Activated CD4-positive, CD25-positive, alpha-beta regulatory T cell treated with anti-CD3 and anti-CD28 coated beads, Interleukin-2, amount 50 U/mL, for 24 hours (primary cell): Measurements from ENCODE around the gene FLAD1.
"Not testable (repeated sequence)": the region's sequence is repeated elsewhere in the genome, so short reads cannot be mapped to it uniquely, and the experiment has no call there.

Source experiments
- ATAC-seq, 2 donors: fragments of 150-1000 bp; cut with Tn5 transposase; one replicate each; pipeline ENCODE4 v1.10.0; 2021; ENCODE audit warnings: mild to moderate bottlenecking in 1 of 2, moderate library complexity in 1 of 2

FLAD1 gene

DNA sequence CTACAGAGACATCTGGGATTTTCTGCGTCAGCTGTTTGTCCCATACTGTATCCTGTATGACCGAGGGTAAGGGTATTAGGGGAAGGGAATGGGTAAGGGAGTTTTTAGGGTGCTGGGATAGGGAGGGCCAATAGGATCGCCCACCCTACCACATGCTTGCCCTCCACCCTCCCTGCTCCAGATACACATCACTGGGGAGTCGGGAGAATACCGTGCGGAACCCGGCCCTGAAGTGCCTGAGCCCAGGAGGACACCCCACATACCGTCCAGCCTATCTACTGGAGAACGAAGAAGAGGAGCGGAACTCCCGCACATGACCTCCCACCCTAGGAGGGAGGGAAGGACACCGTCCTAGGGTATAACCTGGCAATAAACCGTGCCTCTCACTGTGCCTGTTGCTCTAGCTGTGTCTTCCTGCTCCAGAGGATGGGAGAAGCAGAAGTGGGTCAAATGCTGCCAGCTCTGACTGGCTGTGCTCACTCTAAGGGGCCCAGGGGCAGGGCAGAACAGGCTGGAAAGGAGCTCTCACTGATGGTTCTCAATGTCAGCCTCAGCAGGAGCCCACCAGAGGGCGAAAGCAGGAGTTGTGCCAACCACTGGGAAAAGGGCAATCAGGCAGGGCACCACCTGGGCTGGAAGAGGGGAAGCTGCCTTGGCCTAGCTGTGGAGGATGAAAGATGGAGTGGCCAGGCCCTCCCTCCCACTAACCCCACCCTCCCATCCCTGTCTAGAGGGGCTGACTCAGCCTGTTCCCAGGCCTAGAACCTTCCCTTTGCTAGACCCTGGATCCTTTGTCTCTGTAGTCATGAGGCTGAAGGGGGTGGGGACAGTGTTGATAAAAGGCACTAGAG lies 9.8 kb downstream of the FLAD1 start:
- ATAC-seq: no peak

DNA sequence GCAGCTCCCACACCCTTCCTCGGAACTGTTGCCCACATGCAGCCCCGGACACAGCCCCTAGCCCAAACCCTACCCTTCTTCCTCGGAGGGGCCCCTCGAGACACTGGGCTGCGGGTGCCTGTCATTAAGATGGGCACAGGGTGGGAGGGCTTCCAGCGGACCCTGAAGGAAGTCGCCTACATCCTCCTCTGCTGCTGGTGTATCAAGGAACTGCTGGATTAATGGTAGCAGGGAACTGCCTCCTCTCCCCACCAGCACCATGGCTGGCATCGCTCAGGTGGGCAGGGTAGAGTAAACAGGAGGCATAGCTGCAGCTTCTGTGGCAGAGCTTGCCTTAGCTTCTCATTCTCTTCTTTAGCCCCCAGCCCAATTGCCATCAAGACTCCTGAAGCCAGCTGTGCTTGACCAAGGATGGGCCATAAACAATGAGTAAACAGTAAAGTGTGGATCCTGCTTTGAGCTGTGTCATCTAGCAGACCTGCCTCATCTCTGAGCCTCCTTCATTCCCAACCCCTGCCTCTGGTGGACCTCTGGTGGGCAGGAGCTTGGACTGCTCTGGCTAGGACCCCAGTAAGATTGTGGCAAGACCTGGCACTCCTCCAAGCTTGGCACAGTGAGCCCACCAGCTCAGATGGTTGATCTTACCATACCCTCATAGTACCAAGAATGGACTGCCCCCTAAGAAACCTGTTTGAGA lies 10.6 kb downstream of the FLAD1 start, which contains the start of gene LENEP:
LENEP (plus strand) TSS at position 15 of the 697 bp plus-strand sequence; CDS start at position 37, 22 bp downstream.
- no peak for ATAC-seq

DNA sequence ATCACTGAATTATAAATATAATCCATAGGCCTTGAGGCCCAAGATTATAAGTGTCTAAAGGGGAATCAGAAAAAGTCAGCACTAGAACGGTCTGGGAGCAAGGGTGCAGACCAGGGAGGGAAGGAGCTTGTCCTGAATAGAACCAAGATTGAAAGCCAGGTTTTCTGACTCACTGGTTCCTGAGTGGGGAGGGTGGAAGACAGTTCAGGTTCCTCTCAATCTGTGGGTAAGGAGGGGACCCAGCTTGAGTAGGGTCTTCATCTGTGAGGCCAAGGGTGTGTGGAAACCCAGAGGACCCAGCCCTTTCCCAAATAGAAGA lies 11.1 kb downstream of the FLAD1 start:
- no peak for ATAC-seq

DNA sequence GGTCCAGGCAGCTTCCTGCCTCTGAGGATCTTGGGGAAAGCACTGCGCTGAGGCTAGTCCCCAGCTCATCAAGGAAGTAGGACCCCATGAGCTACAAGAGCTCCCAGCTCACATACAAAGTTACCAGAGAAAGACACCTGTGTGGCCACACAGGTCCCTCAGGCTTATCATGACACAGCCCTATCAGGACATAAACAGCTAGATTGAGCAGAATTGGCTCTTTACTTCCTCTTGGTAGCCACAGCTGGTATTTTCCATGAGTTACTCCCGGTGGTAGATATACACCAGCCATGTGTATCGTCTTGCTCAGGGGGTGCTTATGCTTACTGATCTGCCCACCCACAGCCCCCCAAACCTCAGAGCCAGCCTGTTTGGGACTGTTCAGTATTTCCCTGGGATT lies 11.4 kb downstream of the FLAD1 start:
- no peak for ATAC-seq

DNA sequence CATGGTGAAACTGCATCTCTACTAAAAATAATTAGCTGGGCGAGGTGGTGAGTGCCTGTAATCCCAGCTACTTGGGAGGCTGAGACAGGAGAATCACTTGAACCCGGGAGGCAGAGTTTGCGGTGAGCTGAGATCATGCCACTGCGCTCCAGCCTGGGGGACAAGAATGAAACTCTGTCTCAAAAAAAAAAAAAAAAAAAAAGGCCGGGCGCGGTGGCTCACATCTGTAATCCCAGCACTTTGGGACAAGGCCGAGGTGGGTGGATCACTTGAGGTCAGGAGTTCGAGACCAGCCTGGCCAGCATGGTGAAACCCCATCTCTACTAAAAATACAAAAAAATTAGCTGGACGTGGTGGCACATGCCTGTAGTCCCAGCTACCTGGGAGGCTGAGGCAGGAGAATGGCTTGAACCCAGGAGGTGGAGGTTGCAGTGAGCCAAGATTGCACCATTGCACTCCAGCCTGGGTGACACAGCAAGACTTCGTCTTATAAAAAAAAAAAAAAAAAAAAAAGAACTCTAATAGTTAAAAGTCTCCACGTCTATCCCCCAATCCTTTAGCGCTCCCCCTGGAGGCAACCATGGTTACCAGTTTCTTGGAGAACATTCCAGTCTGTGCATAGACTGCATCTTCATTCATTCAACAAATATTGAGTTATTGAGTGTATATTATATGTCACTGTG lies 12.3 kb downstream of the FLAD1 start:
- not testable (repeated sequence) for ATAC-seq

DNA sequence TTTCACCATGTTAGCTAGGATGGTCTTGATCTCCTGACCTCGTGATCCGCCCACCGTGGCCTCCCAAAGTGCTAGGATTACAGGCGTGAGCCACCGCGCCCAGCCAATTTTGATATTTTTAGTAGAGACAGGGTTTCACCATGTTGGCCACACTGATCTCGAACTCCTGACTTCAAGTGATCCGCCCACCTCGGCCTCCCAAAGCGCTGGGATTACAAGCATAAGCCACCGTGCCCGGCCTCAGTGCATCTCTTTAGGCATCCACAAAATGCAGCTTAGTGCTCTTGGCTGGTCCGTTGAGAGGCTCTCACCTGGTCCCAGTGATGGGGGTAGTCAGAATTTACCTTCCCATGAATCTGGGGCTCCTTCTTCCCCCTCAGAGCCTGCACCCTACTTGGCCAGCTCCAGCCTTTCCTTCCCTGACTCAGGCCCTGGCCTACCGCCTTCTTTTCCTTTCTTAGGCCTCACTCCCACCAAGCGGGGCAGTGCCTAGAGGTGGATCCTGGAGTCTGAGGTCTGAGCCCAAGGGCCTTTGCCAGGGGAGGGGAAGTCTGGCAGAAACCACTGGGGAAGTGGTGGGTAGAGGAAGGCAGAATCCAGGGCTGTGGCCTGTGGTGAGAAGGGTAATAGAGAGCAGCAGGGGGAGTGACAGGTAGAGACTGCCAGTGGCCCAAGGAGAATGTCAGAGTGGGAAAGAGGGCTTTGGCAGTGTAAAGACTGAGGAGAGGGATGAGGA lies 14.0 kb downstream of the FLAD1 start:
- ATAC-seq: no peak

DNA sequence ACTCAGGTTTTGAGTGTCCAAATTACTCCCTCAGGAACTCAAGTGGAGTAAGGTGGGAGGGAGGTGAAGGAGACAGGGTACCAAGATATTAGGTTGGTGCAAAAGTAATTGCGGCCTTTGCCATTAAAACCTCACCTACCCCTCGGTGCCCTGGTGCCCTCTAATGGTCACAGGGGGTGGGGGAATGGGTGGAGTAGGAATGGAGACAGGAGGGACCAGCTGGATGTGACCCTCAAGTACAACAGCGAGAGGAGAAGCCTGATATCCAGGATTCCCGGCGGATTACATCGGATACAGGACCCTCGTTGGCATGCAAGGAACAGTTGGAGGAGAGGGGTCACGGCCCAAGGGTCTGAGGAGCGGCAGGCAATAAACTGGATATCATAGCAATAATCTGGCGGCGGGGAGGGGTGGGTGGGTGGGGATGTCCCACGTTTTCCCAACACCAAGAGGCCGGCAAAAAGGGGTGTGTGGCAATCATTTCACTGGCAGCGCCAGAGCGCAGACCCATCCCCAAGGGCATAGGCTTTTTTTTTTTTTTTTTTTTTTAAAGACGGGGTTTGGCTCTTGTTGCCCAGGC lies 15.1 kb downstream of the FLAD1 start:
- ATAC-seq: no peak

DNA sequence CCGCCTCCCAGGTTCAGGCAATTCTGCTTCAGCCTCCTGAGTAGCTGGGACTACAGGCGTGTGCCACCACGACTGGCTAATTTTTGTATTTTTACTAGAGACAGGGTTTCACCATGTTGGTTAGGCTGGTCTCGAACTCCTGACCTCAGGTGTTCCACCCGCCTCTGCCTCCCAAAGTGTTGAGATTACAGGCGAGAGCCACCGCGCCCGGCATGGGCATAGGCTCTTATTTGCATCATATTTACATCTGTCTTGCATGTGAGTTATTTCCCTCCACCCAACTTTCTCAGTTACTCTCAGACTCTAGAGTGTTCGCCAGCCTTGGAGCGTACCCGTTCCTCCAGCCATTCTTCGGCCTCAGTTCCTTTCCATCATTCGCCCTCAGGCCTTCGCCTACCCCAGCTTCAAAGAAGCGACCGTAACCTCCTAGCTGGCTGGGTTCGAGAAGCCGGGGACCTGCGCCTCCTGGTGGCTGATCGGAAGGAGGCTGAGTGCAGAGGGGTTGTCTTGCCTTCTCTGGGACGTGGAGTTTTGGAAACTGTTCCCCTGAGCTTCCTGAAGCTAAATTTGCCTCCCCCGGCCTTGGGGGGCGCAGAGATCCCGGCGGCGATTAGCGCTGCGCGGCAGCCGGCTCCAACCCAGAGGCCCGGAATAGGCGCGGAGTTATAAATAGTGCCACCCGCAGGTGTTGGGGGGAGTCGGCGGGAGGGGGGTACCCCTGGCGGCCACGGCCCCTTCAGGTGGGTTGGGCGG lies 15.8 kb downstream of the FLAD1 start:
- ATAC-seq: peak in 1 of 2 donors; percentile 7

DNA sequence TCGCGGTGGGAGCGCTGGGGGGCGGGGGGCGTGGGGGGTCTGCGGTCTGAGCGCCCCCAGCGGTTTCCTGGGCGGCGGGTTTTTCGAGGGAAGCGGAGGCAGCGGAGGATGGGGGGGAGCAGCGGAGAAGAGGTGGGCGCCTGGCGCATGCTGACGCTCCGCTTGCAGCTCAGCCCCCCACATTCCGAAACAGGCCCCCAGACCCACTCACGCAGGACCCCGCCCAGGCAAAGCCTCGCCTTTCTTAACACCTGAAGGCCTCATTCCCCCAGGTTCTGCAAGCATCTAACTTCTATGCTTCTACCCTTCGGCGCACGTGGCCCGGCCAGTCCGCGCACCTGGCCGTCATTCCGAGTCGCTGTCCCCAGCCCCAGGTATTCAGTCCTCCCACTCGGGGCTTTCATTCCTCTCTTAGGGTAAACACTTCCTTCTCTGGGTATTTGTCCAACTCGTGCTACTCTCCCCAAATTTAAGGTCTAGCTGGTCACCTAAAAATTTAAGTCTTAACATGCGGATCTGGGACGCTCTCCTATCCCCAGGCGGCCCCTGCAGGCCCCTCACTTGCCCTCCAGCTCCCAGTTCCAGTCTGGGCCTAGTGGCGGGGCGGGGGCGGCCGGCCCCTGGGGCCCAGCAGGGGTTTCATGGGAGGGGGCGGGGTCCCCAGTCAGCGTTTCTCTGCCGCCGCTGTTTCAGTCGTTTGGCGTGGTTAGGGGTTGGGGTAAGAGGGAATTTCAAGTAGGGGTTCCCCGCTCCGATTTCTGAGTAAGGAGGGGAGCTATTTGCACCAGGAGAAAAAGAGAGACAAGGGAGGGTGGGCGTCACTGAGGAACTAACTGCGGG lies 16.6 kb downstream of the FLAD1 start:
- ATAC-seq: no peak

DNA sequence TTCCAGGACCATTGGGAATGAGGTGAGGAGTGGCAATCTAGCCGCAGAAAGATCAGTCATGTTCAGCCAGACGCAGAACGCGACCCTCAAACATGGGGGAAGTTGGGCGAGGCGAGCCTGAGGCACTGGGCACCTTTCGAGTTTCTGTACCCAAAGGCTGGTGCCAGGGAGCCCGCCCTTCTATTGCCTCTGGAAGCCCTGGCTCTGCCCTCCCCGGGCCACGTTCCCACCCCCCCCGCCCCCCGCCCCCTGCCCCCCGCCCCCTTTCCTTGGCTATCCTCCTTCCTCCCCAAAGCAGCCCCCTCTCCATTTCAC lies 17.2 kb downstream of the FLAD1 start:
- ATAC-seq: no peak

DNA sequence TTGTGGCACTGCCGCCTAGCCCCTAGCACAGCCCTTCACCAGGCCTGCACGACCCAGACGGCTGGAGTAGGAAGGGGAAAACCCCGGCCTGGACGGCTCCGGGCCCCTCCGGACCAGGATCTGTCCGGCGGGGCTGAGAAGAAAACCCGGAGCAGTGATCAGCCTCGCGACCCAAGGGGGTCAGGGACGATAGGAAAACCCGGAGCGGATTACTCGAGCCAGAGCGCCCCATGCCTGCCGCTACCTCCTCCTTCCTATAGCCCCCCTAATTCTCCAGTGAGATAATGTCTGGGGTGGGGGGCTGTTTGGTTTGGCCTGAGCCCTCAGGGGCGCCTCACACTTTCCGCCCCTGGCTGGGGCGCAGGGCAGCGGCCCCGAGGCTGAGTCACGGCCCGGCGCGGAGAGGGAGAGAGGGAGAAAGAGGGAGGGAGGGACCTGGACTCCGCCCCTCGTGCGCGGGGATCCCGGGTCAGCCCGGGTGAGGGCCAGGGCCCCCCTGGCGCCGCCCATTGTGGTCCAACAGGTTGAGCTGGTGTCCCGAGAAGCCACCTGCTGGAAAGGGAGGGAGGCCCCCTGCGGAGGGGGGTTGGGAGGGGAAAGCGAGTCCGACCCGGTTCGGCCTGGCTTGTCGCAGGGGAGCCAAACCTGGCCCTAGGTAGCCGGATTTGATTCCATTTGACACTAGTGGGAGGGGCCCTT lies 17.7 kb downstream of the FLAD1 start:
- peak; percentile 48 to 51 for ATAC-seq

DNA sequence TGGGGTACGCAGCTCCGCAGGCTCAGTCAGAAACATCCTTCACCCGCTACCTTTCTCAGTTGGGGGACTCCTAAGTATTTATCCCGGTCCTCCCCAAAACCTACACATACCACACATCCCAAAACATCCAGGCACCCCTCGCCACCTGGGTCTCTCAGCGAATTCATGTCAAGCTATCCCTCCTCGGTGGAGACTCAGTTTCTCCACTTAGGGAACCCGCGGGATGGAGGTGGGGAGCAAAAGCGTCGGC lies 18.2 kb downstream of the FLAD1 start:
- no peak for ATAC-seq

DNA sequence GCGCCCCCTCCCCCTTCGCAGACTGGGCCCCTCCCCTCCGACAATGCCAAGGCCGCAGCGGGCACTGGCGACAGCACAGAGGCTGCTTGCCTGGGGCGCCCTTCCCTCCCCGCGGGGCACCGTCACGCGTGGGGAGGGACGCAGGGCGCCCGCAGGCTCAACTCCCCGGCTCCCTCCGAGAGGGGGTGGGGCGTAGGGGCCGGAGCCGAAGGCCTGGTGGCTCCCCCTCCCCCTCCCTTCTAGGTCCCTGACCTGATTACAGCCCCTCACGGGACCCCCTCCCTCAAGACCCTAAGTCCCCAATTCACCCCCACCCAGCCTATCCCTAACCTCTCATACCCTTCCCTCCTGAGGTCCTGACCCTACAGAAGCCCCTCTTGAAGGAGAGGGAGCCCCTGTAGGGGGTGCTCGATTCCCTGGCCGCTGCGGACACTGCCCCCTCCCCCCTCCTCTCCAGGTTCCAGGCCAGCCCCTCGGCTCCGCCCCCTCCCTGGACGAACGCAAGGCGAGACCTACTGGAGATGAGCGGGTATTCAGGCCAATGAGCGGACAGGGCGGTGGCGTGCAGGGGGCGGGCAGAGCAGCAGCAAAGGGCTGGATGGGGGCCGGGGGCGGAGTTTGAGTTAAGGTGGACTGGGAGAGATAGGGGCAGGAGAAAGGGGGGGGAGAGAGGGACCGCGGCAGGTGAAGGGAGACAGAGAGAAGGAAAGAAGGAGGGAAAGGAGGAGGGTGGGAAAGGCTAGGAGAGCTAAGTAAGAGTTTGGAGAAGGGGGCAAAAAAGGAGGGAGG lies 18.7 kb downstream of the FLAD1 start:
- ATAC-seq: peak; percentile 78 to 81

DNA sequence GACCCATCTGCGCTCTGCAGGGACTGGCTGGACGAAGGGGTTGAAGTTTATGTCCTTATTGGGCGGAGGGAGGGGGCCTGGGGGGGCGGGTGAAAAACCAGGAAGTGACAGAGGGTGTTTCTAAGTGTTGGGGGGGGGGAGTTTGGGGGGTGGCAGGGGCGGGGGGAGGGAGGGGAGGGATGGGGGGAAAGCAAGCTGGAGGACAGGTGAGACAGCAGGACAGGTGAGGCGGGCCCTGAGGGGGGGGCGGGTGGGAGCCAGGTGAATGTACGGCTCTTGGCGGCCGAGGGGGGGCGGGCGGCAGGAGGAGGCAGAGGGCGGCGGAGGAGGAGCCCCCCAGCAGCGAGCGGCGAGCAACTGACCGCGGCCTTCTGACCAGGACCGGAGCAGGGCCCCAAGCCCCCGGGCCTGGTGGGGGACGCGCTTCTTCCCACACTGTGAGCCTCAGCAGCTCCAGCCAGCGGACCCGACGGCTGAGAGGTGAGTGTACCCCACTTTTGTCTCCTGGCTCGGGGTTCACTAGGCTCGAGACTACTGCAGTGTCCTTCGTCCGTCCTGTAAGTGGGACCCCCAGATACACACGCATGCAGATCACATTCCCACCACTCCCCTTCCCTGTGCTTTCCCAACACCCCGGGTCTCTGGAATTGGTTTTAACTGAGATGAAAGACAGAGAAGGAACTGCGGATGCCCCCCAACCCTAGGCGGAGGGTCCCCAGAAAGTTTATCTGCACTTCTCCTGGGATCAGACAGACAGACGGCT lies 19.5 kb downstream of the FLAD1 start, which contains the start of gene ZBTB7B:
ZBTB7B (plus strand) TSS at position 339 of the 763 bp plus-strand sequence. CDS start 11,859 bp downstream, outside the sequence.
- peak in 1 of 2 donors; percentile 1 for ATAC-seq

DNA sequence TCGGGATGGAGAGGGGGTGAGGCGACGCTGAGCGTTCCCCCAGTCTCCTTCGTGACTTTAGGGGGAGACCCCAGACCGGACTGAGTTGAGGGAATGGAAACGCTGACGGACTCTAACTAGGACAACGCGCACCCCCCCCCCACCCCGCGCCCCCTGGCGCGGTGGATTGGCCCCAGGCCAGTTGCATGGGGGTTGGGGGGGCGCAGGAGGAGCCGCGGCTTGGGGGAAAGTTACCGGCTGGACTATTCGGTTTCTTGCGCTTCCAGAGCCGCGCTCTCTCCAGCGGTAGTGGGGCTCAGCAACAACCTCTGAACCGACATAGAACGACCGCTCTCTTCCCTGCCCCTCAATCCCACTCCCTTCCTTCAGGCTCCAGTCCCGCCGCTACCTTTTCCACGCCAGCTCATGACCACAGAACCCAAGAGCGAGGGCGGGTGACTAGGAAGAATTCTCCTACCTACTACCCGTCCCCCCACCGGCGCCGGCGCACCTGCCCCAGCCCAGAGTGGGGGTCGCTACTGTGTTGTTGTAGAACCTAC lies 20.2 kb downstream of the FLAD1 start:
- ATAC-seq: no peak

DNA sequence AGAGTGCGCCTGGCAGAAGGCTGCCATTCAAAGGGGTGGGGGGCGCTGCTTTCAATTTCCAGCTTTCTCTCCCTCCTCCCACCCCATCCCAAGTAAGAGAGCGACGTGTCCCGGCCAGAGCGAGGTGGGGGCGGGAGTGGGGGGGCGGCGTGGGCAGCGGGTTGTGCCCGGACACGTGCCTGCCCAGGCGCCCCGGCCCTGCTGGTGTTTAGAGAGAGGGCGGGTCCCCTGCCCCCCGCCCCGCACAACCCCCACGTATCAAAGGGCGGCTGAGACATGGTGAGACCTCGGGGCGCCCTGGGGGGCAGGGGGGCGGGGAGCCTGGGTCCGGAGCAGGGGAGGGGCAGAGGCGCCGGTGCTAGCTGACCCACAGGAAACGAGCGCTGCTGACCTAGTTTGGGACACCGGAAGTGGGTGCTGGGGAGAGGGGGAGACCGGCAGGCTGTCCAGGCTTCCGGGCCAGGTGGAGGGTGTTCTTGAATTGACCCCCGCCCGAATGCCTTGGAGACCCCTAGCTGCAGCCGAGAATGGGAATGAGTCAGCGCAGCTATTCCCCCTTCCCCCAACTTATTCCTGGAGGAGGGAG lies 20.7 kb downstream of the FLAD1 start:
- no peak for ATAC-seq

DNA sequence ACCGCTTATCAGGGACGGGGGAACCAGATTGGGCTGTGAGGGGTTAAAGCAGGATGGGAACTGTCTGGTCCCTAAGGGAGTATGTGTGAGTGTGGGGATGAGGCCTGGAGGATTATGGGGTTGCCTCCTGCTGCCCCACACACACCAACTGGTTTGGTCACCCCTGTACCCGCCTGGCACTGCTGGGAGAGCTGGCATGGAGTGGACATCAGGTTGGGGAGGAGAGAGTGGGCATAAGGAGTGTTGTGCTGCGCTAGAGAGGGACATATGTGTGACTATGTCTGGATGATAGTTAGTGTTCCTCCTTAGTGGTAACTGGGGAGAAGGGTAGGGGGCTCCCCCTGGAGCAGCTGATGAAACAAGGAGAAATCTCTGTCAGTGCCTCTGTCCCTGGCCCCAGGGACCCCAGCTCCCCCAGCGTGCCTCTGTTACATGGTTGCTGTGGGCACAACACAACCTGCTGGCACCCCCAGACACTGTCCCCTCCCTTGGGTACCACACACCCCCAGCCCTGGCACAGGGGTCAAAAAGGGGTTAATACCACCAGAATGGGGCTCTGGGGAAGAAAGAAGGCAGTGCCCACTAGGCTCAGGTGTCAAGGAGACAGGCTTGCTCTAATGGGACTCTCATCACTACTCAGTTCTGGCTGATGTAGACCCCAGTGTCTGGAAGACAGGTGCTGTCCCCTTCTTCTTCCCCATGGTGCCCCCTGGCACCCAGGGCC lies 21.4 kb downstream of the FLAD1 start:
- ATAC-seq: no peak
